Hepatocyte (in vitro differentiated cells): ENCODE results near the gene SCAPER.

Experiments used
- EZH2phosphoT487 ChIP-seq: fragments of 200-600 bp; sonication (generic); IDR thresholded peaks from one replicate; pipeline ENCODE4 v1.6.1; 2018; ENCODE audit warnings: antibody characterized with exemption, mild to moderate bottlenecking, low read depth, moderate library complexity; ENCODE audit not compliant: unreplicated experiment, severe bottlenecking
- TF ChIP-seq, protein P1 (sequence below): fragments of 200-600 bp; sonication (generic); IDR thresholded peaks from 2 replicates; pipeline ENCODE4 v1.5.1; 2016; ENCODE audit warnings: antibody characterized with exemption, mild to moderate bottlenecking; ENCODE audit not compliant: poor library complexity

DNA sequence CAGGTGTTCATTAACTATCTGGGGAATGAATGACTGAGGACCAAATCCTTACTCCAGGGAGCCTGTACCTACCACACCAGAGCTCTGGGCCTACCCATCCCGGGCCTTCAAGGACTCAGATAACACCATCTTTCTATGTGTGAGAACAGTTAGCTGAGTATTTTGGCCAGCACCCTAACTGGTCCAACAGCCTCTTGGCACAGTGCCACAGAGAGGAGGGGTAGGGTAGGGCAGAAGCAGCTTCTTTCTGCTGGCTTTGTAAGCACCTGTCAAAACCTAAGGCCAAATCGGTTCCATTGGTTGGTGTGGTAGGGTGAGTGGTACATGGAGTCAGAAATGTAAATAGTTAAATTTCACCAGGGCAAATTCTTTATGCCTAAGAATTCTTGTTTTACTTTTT lies 541.9 kb downstream of the SCAPER start:
- TF ChIP-seq, protein P1, sequence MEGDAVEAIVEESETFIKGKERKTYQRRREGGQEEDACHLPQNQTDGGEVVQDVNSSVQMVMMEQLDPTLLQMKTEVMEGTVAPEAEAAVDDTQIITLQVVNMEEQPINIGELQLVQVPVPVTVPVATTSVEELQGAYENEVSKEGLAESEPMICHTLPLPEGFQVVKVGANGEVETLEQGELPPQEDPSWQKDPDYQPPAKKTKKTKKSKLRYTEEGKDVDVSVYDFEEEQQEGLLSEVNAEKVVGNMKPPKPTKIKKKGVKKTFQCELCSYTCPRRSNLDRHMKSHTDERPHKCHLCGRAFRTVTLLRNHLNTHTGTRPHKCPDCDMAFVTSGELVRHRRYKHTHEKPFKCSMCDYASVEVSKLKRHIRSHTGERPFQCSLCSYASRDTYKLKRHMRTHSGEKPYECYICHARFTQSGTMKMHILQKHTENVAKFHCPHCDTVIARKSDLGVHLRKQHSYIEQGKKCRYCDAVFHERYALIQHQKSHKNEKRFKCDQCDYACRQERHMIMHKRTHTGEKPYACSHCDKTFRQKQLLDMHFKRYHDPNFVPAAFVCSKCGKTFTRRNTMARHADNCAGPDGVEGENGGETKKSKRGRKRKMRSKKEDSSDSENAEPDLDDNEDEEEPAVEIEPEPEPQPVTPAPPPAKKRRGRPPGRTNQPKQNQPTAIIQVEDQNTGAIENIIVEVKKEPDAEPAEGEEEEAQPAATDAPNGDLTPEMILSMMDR: no peak
- TF ChIP-seq EZH2phosphoT487: no peak
